ENCODE measurements around the gene RCOR1.

DNA sequence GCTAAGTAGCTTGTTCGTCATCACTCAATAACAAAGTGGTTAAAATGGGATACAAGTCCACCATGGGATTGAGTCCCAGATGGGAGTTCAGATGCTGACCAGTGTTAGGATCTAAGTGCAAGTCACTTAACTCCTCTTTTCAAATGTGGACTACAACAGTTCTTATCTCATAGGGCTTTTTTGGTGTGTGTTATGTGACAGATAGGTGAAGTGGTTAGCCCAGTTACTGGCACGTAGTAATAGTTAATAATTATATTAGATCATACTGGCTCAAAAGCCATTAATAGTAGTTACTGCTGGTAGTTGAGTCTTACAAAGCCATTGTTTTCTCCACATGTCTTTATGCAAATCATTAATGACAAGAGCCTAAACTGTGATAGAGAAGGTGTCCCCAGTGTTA is 73.2 kb downstream of the RCOR1 start:
- TF ChIP-seq, protein P1, sequence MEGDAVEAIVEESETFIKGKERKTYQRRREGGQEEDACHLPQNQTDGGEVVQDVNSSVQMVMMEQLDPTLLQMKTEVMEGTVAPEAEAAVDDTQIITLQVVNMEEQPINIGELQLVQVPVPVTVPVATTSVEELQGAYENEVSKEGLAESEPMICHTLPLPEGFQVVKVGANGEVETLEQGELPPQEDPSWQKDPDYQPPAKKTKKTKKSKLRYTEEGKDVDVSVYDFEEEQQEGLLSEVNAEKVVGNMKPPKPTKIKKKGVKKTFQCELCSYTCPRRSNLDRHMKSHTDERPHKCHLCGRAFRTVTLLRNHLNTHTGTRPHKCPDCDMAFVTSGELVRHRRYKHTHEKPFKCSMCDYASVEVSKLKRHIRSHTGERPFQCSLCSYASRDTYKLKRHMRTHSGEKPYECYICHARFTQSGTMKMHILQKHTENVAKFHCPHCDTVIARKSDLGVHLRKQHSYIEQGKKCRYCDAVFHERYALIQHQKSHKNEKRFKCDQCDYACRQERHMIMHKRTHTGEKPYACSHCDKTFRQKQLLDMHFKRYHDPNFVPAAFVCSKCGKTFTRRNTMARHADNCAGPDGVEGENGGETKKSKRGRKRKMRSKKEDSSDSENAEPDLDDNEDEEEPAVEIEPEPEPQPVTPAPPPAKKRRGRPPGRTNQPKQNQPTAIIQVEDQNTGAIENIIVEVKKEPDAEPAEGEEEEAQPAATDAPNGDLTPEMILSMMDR (IDR thresholded peaks at IDR 0.05; ENCODE audit: insufficient read depth, low read length) = no peak
- TF ChIP-seq POLR2AphosphoS5 (IDR thresholded peaks at IDR 0.05; ENCODE audit: low read depth) = no peak
- TF ChIP-seq, protein P2, sequence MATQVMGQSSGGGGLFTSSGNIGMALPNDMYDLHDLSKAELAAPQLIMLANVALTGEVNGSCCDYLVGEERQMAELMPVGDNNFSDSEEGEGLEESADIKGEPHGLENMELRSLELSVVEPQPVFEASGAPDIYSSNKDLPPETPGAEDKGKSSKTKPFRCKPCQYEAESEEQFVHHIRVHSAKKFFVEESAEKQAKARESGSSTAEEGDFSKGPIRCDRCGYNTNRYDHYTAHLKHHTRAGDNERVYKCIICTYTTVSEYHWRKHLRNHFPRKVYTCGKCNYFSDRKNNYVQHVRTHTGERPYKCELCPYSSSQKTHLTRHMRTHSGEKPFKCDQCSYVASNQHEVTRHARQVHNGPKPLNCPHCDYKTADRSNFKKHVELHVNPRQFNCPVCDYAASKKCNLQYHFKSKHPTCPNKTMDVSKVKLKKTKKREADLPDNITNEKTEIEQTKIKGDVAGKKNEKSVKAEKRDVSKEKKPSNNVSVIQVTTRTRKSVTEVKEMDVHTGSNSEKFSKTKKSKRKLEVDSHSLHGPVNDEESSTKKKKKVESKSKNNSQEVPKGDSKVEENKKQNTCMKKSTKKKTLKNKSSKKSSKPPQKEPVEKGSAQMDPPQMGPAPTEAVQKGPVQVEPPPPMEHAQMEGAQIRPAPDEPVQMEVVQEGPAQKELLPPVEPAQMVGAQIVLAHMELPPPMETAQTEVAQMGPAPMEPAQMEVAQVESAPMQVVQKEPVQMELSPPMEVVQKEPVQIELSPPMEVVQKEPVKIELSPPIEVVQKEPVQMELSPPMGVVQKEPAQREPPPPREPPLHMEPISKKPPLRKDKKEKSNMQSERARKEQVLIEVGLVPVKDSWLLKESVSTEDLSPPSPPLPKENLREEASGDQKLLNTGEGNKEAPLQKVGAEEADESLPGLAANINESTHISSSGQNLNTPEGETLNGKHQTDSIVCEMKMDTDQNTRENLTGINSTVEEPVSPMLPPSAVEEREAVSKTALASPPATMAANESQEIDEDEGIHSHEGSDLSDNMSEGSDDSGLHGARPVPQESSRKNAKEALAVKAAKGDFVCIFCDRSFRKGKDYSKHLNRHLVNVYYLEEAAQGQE (IDR thresholded peaks at IDR 0.05; ENCODE audit: insufficient replicate concordance, low read depth) = no peak

Measured in HL-60 (cell line).